Head of caudate nucleus (tissue), 42 donors: Measurements from ENCODE around the gene DCHS2.

ENCODE experiments used
- DNase-seq, 42 donors: peaks; one replicate each; pipeline versions ENCODE4 v3.0.0 to v3.0.0-alpha.2; 2020 to 2021; ENCODE audit warnings: mixed read lengths in 7 of 42
- intact Hi-C: fragments of 100-400 bp; cut with DNase I; formaldehyde crosslinking; loops from one replicate; pipeline ENCODE4 v1.15.0; 2022

DCHS2 gene, protein sequence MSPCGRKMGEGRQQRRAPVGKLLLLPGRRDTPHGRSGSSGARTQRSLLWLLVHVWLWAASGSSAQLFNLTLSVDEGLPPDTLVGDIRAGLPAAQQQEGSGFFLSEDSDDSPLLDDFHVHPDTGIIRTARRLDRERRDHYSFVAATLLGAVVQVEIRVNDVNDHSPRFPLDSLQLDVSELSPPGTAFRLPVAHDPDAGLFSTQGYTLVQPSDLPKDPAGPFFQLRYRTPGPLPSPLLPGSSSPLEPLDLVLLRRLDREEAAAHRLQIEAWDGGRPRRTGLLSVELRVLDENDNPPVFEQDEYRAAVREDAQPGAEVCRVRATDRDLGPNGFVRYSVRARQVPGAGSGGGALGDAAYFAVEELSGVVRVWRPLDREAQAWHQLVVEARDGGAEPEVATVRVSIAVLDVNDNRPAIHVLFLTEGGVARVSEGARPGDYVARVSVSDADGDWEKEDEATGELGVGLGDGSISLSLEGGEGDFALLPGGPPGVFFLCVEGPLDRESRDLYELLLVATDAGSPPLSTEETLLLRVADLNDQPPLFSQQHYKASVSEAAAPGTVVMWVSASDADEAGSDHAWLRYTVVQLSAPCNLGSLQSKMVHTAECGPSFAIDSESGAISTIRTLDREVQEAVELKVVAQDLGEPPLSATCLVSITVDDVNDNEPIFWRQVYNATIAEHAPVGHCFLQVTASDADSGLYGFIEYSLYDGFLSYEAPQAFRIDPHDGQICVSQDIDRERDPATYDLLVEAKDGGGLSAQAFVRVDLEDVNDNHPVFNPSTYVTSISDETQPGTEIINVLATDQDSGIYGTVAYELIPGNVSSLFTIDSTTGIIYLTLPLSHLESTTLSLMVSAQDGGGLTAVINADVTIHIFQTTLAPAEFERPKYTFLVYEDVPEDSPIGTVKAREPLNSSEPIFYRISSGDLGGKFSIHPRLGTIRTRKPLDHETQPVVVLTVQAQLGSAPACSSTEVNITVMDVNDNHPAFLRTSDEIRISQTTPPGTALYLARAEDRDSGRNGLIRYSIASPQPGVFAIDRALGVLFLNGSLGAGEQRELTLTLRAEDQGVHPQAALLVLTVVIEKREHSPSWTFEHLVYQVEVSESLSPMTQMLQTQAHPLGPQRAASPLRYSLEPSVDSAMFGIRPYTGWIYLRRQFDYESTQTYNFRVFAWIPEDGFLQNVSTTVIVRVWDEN (N-terminal part only)

GRCh38 chr4:154491341-154492271 lies at the start of gene DCHS2:
Gene DCHS2, minus strand, starts transcription at chr4:154491799. Its CDS starts 444 bp downstream, at chr4:154491355.
- intact Hi-C loops: no loop called here
- DNase-seq: peak in 38 of 42 donors; percentile 7 to 69 (median 44)

- no peak for DNase-seq
- intact Hi-C loops: no loop called here
Measured at GRCh38 chr4:154534296-154534695, 42.7 kb upstream of the DCHS2 start.

DNA sequence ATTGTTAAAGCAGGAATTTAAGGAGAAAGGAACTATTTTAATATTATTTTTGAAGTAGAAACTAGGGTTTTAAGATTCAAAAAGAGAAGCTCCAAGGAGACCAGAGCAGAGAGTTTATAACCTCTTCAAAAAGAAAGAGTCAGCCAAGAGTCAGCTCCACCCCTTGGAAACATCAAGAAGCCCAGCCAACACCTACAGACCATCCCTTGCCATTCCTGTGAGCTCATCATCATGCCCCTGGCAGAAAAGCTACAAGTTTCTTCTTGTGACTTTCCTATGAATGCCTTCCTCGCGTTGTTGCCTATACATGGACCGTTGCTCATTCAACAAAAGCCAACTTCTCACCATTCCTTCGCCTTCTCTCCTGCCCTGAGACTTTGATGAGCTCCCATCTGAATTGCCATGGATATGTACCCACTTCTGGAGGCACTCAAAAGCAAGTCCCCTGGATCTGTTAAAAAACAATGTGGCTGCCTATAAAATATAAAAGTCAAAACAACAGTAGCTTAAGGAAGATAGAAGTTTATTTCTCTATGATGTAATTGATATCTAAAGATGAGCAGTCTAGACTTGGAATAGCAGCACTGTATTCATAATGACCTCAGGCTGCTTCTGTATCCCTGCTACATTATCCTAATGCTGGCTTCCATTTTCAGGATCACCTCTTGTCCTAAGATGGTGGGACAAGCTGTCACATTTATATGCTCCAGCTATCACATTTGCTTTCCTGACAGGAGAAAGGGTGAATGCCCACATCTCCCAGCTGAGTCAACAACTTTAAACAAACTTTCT lies 38.3 kb upstream of the DCHS2 start:
- no peak for DNase-seq
- intact Hi-C loops: no loop called here

- DNase-seq: no peak
- intact Hi-C loops: no loop called here
Measured at GRCh38 chr4:154528869-154529268, 37.3 kb upstream of the DCHS2 start.

GRCh38 chr4:154527308-154527707 lies 35.7 kb upstream of the DCHS2 start:
- no peak for DNase-seq
- intact Hi-C loops: no loop called here

GRCh38 chr4:154526151-154526550 lies 34.6 kb upstream of the DCHS2 start:
- intact Hi-C loops: no loop called here
- DNase-seq: no peak

DNA sequence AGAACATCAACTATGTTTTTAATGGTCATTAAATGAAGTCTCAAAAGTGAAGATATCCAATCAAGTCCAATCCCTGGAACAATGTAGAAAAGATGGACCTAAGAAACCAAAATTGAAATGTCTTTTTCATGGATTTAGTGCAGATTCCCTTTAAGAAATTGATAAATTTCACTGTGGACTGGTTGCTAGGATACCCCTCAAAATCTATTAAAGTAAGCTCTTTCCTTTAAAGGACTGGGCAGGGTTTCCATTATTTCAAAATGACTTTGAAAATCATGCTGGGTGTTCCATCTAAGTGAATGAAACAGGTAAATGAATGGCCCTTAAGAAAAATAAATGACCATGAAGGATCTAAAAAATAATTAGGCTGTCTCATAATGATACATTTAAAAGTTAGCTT lies 30.0 kb upstream of the DCHS2 start:
- intact Hi-C loops: no loop called here
- no peak for DNase-seq

GRCh38 chr4:154519214-154519613 lies 27.6 kb upstream of the DCHS2 start:
- intact Hi-C loops: loop anchor here (10.0 kb wide), 1 partner anchor 184 kb away; no protein-coding TSS in a partner anchor
- DNase-seq: no peak

DNA sequence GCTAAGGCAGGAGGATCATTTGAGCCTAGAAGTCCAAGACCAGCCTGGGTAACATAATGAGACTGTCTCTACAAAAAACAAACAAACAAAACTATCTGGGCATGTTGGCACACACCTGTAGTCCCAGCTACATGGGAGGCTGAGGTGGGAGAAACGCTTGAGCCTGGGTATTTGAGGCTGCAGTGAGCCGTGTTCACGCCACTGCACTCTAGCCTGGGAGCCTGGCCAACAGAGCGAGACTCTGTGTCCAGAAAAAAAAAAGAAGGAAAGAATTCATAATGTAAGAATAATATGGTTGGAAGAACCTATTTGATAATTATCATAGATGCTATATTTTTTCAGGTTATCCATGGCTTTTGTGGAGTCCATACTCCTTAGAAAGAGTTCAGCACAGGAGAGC lies 26.0 kb upstream of the DCHS2 start:
- DNase-seq: no peak
- intact Hi-C loops: loop anchor here (10.0 kb wide), 1 partner anchor 183 kb away; no protein-coding TSS in a partner anchor

GRCh38 chr4:154516318-154517029 lies 24.9 kb upstream of the DCHS2 start:
- intact Hi-C loops: loop anchor here (10.0 kb wide), 1 partner anchor 182 kb away; no protein-coding TSS in a partner anchor
- DNase-seq: peak in 2 of 42 donors; percentile 7 to 41

DNA sequence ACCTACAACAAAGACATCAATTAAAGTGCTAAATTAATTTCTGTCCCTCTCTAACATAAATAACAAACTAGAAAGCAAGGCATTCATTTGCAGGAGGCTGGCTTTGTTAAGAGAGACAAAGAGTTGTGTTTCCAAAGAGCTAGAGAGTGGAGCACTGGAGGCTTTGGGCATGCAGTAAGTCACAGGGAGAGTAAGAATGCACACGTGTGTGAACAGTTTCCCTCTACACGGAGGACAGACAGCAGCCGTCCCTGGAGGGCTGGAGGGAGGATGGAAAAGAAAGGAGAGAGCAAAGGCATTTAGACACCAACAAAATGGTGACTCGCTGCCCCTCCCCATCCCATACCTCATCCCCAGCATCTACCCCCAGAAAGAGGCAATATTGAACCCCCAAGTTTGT lies 20.4 kb upstream of the DCHS2 start:
- no peak for DNase-seq
- intact Hi-C loops: loop anchor here (10.0 kb wide), 1 partner anchor 177 kb away; no protein-coding TSS in a partner anchor

- DNase-seq: no peak
- intact Hi-C loops: loop anchor here (10.0 kb wide), 1 partner anchor 177 kb away; no protein-coding TSS in a partner anchor
Measured at GRCh38 chr4:154511548-154511947, 19.9 kb upstream of the DCHS2 start.

DNA sequence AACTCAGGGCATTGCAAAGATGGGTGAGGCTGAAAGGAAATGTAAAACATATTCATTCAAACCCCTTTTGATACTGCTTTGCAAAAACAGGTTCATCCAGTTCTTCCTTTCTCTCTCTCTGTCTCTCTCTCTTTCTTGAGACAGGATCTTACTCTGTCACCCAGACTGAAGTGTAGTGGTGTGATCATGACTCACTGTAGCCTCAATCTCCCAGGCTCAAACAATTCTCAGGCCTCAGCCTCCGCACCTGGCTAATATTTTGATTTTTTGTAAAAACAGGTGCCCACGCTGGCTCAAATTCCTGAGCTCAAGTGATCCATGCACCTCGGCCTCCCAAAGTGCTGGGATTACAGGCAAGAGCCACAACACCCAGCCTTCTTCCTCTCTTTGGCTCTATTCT lies 15.6 kb upstream of the DCHS2 start:
- no peak for DNase-seq
- intact Hi-C loops: no loop called here

DNA sequence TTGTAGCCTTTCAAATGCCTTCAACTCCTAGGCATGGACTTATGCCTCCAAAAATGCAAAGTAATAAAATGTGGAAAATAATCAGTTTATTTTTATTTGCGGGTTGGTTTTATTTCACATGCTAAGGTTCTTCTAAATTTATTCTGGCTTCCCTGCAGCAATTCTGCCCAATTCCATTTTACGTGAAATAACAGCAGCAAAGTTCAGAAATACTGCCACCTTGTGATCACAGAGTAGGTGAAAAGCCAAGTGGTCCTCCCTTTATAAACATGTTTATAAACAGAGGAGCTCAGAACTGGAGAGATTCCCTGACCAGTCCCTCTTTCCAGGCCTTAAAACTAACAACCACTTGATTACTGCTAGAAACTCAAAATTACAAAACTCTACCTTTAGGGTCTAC lies 14.7 kb upstream of the DCHS2 start:
- intact Hi-C loops: no loop called here
- DNase-seq: peak in 9 of 42 donors; percentile 16 to 60 (median 28)

GRCh38 chr4:154503598-154503997 lies 12.0 kb upstream of the DCHS2 start:
- intact Hi-C loops: no loop called here
- DNase-seq: no peak

DNA sequence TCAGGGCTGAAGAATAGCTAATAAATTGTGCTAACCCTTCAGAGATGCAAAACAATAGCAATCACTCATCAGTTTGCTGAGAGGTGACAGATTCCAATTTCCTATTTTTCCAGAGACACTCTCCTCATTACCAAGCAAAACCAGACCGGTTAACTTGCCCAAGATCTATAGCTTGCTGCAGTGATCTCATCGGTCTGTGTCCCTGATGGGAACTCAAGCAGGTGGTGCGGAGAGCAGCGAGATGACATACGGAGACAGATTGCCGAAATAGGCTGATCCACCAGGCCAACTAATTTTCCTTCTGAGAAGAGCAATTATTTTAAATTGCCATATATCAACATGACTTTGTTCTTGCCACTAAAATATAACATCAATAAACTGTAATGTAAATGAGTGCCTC lies 10.5 kb upstream of the DCHS2 start:
- intact Hi-C loops: no loop called here
- DNase-seq: no peak

GRCh38 chr4:154497889-154498288 lies 6.3 kb upstream of the DCHS2 start:
- intact Hi-C loops: no loop called here

More at GRCh38 chr4:154497889-154498288, 6.3 kb upstream of the DCHS2 start:
- DNase-seq: no peak
